Measurements from ENCODE around the gene TM7SF2. TPM values are rescaled to one million over a fixed set of nuclear protein-coding genes. Genes with fewer than 3 reads are reported as not detected.
A peak's percentile ranks its signal among the peaks of the same experiment; 100 is the strongest.
"Not testable (repeated sequence)": the region's sequence is repeated elsewhere in the genome, so short reads cannot be mapped to it uniquely, and the experiment has no call there.

The TM7SF2 gene
- total RNA-seq, 1 donor from 2014 or later = 12.8 TPM

- no peak for DNase-seq (ENCODE audit: extremely low read depth, low read depth, low spot score)
These were observed 2.2 kb downstream of the TM7SF2 start for GRCh38 chr11:65113839-65114238.

DNA sequence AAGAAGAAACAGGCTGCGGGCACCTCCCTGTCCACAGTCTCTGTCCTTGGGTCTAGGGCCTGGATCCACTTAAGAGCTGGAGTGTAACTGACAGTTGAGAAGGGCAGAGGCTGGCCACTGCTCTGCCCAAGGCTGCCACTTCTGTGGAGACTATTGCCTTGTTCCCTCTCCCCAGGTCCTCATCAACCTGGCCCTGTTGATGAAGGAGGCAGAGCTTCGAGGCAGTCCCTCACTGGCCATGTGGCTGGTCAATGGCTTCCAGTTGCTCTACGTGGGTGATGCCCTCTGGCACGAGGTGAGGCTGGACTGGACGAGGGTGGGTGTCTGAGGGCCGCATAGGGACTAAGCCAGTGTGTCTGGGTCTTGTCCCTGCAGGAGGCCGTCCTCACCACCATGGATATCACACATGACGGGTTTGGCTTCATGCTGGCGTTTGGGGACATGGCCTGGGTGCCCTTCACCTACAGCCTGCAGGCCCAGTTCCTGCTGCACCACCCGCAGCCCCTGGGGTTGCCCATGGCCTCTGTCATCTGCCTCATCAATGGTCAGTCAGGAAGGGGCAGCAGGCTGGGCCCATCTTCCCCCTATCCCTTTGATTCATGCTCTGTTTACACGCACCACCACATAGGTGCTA, 3.0 kb downstream of the TM7SF2 start:
- no peak for DNase-seq (ENCODE audit: extremely low read depth, low read depth, low spot score)

DNA sequence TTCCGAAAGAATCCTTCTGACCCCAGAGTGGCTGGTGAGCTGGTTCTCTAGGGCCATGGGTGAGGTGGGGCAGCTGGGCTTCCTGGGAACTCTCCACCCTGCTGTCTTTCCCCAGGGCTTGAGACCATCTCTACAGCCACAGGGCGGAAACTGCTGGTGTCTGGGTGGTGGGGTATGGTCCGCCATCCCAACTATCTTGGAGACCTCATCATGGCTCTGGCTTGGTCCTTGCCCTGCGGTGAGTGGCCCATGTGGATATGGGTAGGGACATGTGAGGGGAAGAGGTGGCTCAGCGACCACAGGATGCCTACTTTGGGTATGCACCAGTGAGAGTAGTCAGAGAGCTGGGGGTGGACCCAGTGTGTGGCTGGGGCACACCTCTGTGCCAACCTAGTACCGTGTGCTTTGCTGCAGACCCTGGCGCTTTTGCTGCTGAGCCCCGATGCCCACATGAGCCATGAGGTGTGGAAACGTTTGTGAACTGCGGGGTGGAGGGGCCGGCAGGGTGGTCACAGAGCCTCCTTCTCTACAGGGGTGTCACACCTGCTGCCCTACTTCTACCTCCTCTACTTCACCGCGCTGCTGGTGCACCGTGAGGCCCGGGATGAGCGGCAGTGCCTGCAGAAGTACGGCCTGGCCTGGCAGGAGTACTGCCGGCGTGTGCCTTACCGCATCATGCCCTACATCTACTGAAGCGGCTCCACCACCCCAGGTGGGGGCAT, 3.9 kb downstream of the TM7SF2 start:
- DNase-seq (ENCODE audit: extremely low read depth, low read depth, low spot score) = no peak

DNA sequence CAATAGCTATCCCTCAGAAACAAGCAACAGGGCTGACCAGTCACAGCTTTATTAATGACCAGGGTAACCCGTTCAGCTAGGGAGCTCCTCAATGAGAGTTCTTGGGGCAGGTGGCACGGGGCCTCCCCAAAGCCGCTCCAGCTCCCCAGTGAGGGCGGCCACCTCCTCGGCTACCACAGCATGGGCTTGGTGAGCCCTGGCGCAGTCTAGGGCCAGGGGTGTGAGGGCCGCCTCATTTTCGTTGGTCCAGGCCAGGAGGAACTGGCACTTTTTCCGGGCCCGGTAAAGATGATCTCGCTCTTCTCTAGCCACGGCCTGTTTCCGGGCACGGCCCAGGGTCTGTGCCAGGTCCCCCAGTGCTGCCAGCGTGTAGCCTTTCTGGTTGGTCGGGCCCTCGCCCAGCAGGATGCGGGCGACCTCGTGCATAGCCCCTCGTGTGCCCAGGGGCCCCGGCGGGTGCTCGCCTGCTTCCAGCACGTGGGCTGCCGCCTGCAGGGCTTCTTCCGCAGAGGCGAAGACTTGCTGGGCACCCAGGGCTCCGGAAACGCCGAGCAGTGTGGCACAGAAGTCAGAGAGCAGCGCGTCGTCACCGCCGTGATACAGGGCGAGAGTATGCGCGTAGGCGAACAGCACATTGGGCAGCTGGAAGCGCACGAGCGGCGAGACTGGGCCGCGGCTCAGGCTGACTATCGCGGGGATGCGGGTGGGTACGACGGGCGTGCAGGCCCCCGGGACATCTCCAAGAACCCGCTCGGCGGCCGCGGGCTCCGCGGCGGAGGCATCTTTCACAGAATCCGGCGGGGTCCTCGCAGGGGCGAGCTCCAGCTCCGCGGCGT, 4.9 kb downstream of the TM7SF2 start:
- no peak for DNase-seq (ENCODE audit: extremely low read depth, low read depth, low spot score)

- peak; percentile 89 for DNase-seq (ENCODE audit: extremely low read depth, low read depth, low spot score)
These were observed 5.8 kb downstream of the TM7SF2 start, which contains the start of gene ZNHIT2 for GRCh38 chr11:65117206-65118096. Gene ZNHIT2 (minus strand): TSS chr11:65117701. CDS start chr11:65117653, 48 bp downstream.

DNA sequence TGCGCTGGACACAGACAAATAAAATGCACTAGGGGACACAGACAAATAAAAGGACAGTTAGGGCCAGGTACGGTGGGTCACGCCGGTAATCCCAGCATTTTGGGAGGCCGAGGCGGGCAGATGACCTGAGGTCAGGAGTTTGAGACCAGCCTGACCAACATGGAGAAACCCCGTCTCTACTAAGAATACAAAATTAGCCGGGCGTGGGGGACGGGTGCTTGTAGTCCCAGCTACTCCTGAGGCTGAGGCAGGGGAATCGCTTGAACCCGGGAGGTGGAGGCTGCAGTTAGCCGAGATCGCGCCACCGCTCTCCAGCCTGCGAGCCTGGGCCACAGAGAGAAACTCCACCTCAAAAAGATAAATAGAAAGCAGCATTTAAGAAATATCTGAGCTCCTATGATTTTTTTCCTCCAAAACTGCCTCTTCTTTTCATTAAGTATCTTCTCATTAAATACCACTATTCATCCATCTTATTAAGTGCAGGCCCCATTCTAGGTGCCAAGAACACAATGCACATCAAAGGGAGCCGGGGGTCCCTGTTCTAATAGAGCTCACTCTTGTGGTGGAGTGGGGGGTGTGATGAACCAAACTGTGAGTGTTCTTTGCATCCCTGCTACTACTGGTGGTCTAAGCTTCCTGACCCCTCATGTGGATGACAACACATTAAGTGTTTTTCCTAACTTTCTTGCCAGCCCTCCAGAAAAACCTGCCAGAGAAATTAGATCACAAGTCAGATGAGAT, 6.6 kb downstream of the TM7SF2 start:
- DNase-seq (ENCODE audit: extremely low read depth, low read depth, low spot score) = no peak

GRCh38 chr11:65118891-65119669, 7.4 kb downstream of the TM7SF2 start:
- DNase-seq (ENCODE audit: extremely low read depth, low read depth, low spot score) = not testable (repeated sequence)

DNA sequence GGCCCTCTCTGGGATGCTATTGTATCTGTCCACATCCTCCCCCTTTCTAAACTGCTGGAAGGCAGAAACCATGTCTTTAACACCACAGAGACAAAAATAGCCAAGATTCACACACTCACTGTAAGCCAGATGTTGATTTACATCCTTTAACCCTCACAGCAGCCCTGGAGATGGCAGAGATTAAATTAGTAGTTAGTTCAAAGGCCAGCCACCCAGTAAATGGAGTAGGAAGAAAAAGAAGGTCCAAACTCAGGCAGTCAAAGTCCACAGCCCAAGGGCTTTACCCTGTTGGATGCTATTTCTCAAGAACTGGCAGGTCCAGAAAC, 8.0 kb downstream of the TM7SF2 start:
- no peak for DNase-seq (ENCODE audit: extremely low read depth, low read depth, low spot score)

GRCh38 chr11:65120831-65121230, 9.2 kb downstream of the TM7SF2 start:
- no peak for DNase-seq (ENCODE audit: extremely low read depth, low read depth, low spot score)

DNA sequence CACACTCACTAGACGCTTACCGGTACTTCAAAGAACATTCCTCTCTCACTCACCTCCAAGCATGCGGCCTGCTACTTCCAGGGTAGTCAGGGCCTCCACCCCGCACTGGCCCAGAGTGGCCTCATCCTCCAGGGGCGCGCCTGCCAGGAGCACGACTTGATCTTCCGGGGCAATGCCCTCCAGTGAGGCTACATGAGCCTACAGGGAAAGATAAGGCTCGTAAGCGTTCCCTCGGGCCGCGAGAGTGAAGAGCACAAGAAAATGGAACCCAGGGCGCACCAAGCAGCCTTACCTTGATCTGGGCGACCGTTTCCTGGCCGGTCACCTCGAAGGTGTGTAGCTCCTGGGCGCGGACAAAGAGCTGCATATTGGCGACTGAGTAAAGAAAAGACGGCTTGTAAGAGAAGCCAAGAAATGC, 9.8 kb downstream of the TM7SF2 start:
- DNase-seq (ENCODE audit: extremely low read depth, low read depth, low spot score) = no peak

- DNase-seq (ENCODE audit: extremely low read depth, low read depth, low spot score) = no peak
These were observed 10.4 kb downstream of the TM7SF2 start, which contains the start of the genes FAU and MRPL49 for GRCh38 chr11:65121865-65122696. Gene FAU (minus strand): TSS chr11:65122134. CDS start chr11:65121813, 321 bp downstream. Gene MRPL49 (plus strand): TSS chr11:65122321. CDS start chr11:65122347, 26 bp downstream.

DNA sequence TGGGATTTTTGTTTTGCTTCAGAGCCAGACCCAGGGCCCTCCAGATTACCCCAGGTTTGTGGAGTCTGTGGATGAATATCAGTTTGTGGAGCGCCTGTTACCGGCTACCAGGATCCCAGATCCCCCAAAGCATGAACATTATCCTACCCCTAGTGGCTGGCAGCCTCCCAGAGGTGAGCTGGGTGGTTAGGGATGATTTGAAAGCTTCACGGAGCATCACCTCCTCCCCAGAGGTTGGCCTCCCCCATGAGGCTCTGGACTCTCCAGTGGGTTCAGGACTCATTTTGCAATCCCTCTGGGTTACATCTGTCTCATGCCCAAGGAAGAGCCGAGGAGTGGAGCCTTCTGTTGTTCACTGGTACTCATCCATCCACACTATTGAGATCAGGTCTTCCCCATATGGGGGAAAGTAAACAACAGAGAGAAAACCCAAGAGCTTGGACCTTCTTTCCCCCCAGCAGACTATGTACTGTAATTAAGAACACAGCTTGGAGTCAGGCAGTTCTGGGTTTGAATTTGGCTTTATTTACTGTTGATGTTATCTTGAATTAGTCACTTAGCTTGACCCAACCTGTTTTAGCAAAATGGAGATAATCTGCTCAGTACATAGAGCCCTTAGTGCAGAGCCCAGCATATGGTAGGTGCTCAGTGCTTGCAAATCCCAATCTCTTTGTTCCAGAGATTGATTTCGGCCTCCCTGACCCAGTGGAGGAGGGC, 13.0 kb downstream of the TM7SF2 start:
- no peak for DNase-seq (ENCODE audit: extremely low read depth, low read depth, low spot score)

- DNase-seq (ENCODE audit: extremely low read depth, low read depth, low spot score) = no peak
These were observed 13.8 kb downstream of the TM7SF2 start for GRCh38 chr11:65125197-65126056.

DNA sequence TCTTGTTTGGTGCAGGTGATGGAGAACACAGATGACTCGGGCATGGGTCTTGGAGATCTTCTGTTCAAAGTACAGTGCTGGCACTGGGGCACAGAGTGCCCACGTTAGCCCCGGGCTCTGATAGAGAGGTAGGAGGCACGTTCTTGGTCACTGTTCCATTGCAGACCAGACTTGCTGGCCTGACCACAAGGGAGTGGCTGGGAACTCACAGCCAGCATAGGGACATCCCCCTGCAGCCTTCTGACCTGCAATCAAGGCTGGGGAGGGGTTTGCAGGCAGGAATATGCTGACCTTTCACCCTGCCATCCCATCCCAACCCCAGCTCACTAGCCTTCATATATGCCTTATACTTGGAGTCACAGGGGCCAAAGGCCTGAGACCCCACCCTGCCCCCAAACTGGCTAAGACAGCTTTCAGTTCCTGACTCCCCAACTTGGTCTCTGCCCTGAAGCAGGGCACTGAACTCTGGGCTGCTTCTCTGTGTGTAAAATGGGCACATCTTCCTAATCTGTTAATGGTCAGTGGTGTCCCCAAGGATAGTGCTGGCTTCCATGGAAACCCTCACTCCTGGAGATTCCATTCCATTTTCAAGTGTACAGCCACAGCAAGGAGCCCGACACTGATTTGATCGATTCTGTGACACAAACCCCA, 15.1 kb downstream of the TM7SF2 start:
- no peak for DNase-seq (ENCODE audit: extremely low read depth, low read depth, low spot score)

DNA sequence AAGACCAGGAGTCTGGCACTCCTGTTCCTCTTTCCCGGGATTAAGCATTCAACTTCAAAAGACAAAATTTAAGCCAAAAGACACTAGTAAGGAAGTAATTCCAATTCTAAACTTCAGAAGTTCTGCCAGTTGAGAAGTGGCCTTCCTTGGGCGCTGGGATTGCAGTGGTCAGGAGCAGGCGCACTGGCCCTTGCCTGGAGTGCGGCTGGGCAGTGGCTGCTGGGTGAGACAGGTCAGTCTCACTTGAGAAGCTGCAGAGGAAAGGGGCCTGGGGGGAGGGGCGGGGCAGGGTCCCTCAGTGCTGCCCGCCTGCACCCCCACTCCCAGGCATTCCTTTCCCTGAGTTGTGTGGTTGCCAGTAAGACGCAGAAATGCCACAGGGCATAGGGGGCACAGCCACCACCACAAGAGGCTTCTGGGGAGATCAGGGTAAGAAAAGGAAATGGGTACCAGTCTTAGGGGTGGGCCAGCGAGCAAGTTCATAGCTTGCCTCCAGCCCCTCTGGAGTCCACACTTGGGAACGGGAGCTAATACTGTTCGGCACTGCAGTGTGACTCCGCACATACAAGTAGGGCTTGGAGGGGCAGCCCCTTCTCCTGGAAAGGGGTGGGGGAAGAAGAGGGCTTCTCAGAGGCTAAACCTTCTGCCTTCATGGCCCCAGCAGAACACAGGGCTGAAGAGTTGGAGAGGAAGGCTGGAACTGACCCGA, 16.0 kb downstream of the TM7SF2 start:
- no peak for DNase-seq (ENCODE audit: extremely low read depth, low read depth, low spot score)
